CD14-positive monocyte (primary cell): ENCODE measurements around the gene MAP1LC3B2. TPM values are rescaled to one million over a fixed set of nuclear protein-coding genes. Genes with fewer than 3 reads are reported as not detected.
A peak's percentile ranks its signal among the peaks of the same experiment; 100 is the strongest.

Source experiments
- DNase-seq, 3 donors: peaks; one replicate each; pipeline ENCODE4 v3.0.0-alpha.2; 2011 to 2022
- H2AFZ ChIP-seq: 2 replicates; pipeline ENCODE4 v1.6.0; 2012; ENCODE audit warnings: mild to moderate bottlenecking, low read depth, low read length, inconsistent platforms; ENCODE audit not compliant: insufficient read depth, poor library complexity, severe bottlenecking
- H3K27ac ChIP-seq, 2 donors: 1 replicate in 1 of 2; 2 replicates in 1 of 2; pipeline ENCODE4 v1.5.1; 2012 to 2013; ENCODE audit warnings: low read length in 2 of 2, control low read depth in 1 of 2, inconsistent platforms in 1 of 2, low read depth in 1 of 2, mild to moderate bottlenecking in 1 of 2
- H3K27me3 ChIP-seq, 2 donors: one replicate each; pipeline versions ENCODE4 v1.6.0 to v1.6.1; 2011 to 2013; ENCODE audit warnings: low read length in 2 of 2; ENCODE audit not compliant: control insufficient read depth in 2 of 2, insufficient read depth in 2 of 2
- H3K36me3 ChIP-seq, 2 donors: replicated peaks in 1 of 2; 1 replicate in 1 of 2; 2 replicates in 1 of 2; pipeline versions ENCODE4 v1.5.1 to v1.6.1; 2012 to 2013; ENCODE audit warnings: low read length in 2 of 2, control low read depth in 1 of 2, inconsistent platforms in 1 of 2, mild to moderate bottlenecking in 1 of 2; ENCODE audit not compliant: insufficient read depth in 2 of 2, control insufficient read depth in 1 of 2
- H3K4me1 ChIP-seq, 2 donors: 1 replicate in 1 of 2; 2 replicates in 1 of 2; pipeline versions ENCODE4 v1.5.1 to v1.6.1; 2012 to 2013; ENCODE audit warnings: low read length in 2 of 2, control low read depth in 1 of 2, inconsistent platforms in 1 of 2, mild to moderate bottlenecking in 1 of 2, moderate library complexity in 1 of 2; ENCODE audit not compliant: insufficient read depth in 2 of 2, control insufficient read depth in 1 of 2
- H3K4me2 ChIP-seq: replicated peaks from 2 replicates; pipeline ENCODE3; 2012; ENCODE audit warnings: low read length, moderate library complexity, mild to moderate bottlenecking; ENCODE audit not compliant: poor library complexity, severe bottlenecking; ENCODE audit errors: extremely low read depth
- H3K4me3 ChIP-seq, 3 experiments: fragments of 200-600 bp in 1 of 3; sonication (generic) in 1 of 3; replicated peaks in 1 of 3; 1 replicate in 2 of 3; 2 replicates in 1 of 3; pipeline ENCODE4 v1.5.1; 2011 to 2013; ENCODE audit warnings: low read length in 3 of 3, mild to moderate bottlenecking in 3 of 3, control low read depth in 2 of 3, low read depth in 2 of 3, inconsistent platforms in 1 of 3, moderate library complexity in 1 of 3
- H3K79me2 ChIP-seq: 2 replicates; pipeline ENCODE4 v1.6.0; 2012; ENCODE audit warnings: mild to moderate bottlenecking, control low read depth, inconsistent platforms, low read length, moderate library complexity; ENCODE audit not compliant: insufficient read depth
- H3K9ac ChIP-seq: 2 replicates; pipeline ENCODE4 v1.6.0; 2017; ENCODE audit warnings: low read length, mild to moderate bottlenecking; ENCODE audit not compliant: insufficient read depth, poor library complexity, severe bottlenecking
- H3K9me3 ChIP-seq, 2 donors: replicated peaks in 1 of 2; 1 replicate in 1 of 2; 2 replicates in 1 of 2; pipeline versions ENCODE4 v1.5.1 to v1.6.1; 2012 to 2013; ENCODE audit warnings: low read length in 2 of 2, control low read depth in 1 of 2; ENCODE audit not compliant: control insufficient read depth in 1 of 2, insufficient read depth in 1 of 2
- H4K20me1 ChIP-seq: 2 replicates; pipeline ENCODE4 v1.6.0; 2012; ENCODE audit warnings: mild to moderate bottlenecking, low read length, control low read depth, moderate library complexity; ENCODE audit not compliant: insufficient read depth
- H3K27ac Mint-ChIP-seq, 7 donors: one replicate each; pipeline ENCODE4 v1.8.0; 2020; ENCODE audit warnings: mild to moderate bottlenecking in 7 of 7, mixed read lengths in 7 of 7, moderate library complexity in 6 of 7, inconsistent platforms in 2 of 7
- H3K27me3 Mint-ChIP-seq, 3 donors: one replicate each; pipeline ENCODE4 v1.8.0; 2021 to 2022; ENCODE audit warnings: low read depth in 3 of 3, mild to moderate bottlenecking in 3 of 3, mixed read lengths in 3 of 3, moderate library complexity in 3 of 3, inconsistent platforms in 1 of 3
- H3K36me3 Mint-ChIP-seq, 2 donors: one replicate each; pipeline ENCODE4 v1.8.0; 2020; ENCODE audit warnings: mixed read lengths in 2 of 2, inconsistent platforms in 1 of 2, mild to moderate bottlenecking in 1 of 2
- H3K4me1 Mint-ChIP-seq: one replicate; pipeline ENCODE4 v1.8.0; 2020; ENCODE audit warnings: mild to moderate bottlenecking, mixed read lengths
- H3K4me3 Mint-ChIP-seq, 2 donors: one replicate each; pipeline ENCODE4 v1.8.0; 2020; ENCODE audit warnings: mild to moderate bottlenecking in 2 of 2, mixed read lengths in 2 of 2, moderate library complexity in 1 of 2
- H3K9me3 Mint-ChIP-seq, 7 donors: one replicate each; pipeline ENCODE4 v1.8.0; 2020 to 2022; ENCODE audit warnings: mixed read lengths in 7 of 7, mild to moderate bottlenecking in 6 of 7, moderate library complexity in 6 of 7, inconsistent platforms in 2 of 7
- WGBS: methylation state at CpG from one replicate; pipeline ENCODE4 v1.1.5; 2013; ENCODE audit warnings: missing lambda C conversion rate; ENCODE audit not compliant: insufficient coverage; 5-methylcytosine and 5-hydroxymethylcytosine counted together
- intact Hi-C, 2 donors: fragments of 100-400 bp; cut with micrococcal nuclease; formaldehyde crosslinking; loops; one replicate each; pipeline versions ENCODE4 v1.15.0 to v1.15.1; 2023
- polyA plus RNA-seq, 3 donors: library from polyadenylated mRNA; depleted of rRNA in 1 of 3; unstranded in 2 of 3; stranded (reverse) in 1 of 3; fragments of 300-500 nt in 2 of 3; fragments of >200 nt in 1 of 3; fragmentation: Illumina TruSeq in 2 of 3; gene quantifications; 1 replicate in 2 of 3; 2 replicates in 1 of 3; pipeline ENCODE4 v1.2.3, GENCODE V29; 2012 to 2021
- TF ChIP-seq, protein P1 (sequence below): fragments of 200-600 bp; IDR thresholded peaks from one replicate; pipeline ENCODE4 v1.8.0; 2022; ENCODE audit warnings: antibody characterized with exemption, mild to moderate bottlenecking

Gene MAP1LC3B2
- polyA plus RNA-seq, 3 donors: 2.6 to 12.9 (median 6.4) TPM

DNA sequence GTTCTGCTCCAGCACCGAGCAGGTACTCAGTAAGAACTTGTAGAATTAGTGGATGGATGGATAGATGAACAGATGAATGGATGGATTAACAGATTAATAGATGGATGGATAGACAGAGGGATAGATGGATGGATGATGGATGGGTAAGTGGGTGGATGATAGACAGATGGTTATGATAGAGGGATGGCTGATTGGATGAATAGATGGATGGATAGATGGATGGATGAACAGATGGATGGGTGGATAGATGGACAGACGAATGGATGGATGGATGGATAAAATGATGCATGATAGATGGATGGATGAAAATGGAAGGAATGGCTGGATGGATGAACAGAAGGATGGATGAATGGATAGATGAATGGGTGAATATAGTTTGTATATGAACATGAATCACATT, 8.0 kb upstream of the MAP1LC3B2 start:
- WGBS: 100% methylated on average over 2 of the region's 2 CpGs
- no peak overlapping the region for H3K4me3 Mint-ChIP-seq
- Histone ChIP-seq H3K79me2 (no peaks in the 10 kb centered on the region), H3K4me3 (no peak overlapping the region), H2AFZ (no peak overlapping the region), H3K4me2 (no peak overlapping the region), H3K9ac (peak overlapping the region; percentile 59), H3K36me3 (no peaks in the 10 kb centered on the region), H4K20me1 (no peaks in the 10 kb centered on the region), H3K4me1 (peaks cover 51 to 52% of the 10 kb centered on the region in 2 donors), H3K27ac (peak overlapping the region; percentile 97), H3K27me3 (no peaks in the 10 kb centered on the region), H3K9me3 (no peaks in the 10 kb centered on the region)
- H3K27me3 Mint-ChIP-seq: peaks cover 0 to 2% (median 0%) of the 10 kb centered on the region in 3 donors
- H3K9me3 Mint-ChIP-seq: no peaks in the 10 kb centered on the region
- TF ChIP-seq, protein P1, sequence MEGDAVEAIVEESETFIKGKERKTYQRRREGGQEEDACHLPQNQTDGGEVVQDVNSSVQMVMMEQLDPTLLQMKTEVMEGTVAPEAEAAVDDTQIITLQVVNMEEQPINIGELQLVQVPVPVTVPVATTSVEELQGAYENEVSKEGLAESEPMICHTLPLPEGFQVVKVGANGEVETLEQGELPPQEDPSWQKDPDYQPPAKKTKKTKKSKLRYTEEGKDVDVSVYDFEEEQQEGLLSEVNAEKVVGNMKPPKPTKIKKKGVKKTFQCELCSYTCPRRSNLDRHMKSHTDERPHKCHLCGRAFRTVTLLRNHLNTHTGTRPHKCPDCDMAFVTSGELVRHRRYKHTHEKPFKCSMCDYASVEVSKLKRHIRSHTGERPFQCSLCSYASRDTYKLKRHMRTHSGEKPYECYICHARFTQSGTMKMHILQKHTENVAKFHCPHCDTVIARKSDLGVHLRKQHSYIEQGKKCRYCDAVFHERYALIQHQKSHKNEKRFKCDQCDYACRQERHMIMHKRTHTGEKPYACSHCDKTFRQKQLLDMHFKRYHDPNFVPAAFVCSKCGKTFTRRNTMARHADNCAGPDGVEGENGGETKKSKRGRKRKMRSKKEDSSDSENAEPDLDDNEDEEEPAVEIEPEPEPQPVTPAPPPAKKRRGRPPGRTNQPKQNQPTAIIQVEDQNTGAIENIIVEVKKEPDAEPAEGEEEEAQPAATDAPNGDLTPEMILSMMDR: no peak
- peaks cover 25% of the 10 kb centered on the region for H3K4me1 Mint-ChIP-seq
- intact Hi-C loops: loop anchor here in 1 of 2 donors (10.0 kb wide), 2 partner anchors 146 to 276 kb away; partner anchors contain the start of gene MED13L
- no peak for DNase-seq
- no peak overlapping the region for H3K27ac Mint-ChIP-seq
- H3K36me3 Mint-ChIP-seq: peaks cover 0 to 1% of the 10 kb centered on the region in 2 donors

DNA sequence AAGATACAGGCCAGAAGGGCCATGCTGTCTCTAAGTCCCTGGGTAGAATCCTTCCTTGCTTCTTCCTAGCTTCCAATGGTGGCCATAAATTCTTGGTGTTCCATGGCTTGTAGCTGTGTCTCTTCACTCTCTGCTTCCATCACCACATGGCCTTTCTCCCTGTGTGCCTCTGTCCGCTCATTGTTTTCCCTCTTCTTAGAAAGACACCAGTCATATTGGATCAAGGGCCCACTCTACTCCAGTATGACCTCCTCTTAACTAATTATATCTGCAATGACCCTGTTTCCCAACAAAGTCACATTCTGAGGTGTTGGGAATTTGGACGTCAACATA, 7.6 kb upstream of the MAP1LC3B2 start:
- H3K4me3 Mint-ChIP-seq: no peak overlapping the region
- peaks cover 51 to 53% of the 10 kb centered on the region in 2 donors for H3K4me1 ChIP-seq
- peaks cover 25% of the 10 kb centered on the region for H3K4me1 Mint-ChIP-seq
- intact Hi-C loops: loop anchor here in 1 of 2 donors (10.0 kb wide), 2 partner anchors 147 to 277 kb away; partner anchors contain the start of gene MED13L
- H2AFZ ChIP-seq: no peak overlapping the region
- H3K27me3 ChIP-seq: no peaks in the 10 kb centered on the region
- peaks cover 0 to 1% of the 10 kb centered on the region in 2 donors for H3K36me3 Mint-ChIP-seq
- no peaks in the 10 kb centered on the region for H4K20me1 ChIP-seq
- peaks cover 0 to 2% (median 0%) of the 10 kb centered on the region in 3 donors for H3K27me3 Mint-ChIP-seq
- peak overlapping the region; percentile 97 for H3K27ac ChIP-seq
- peaks cover 0 to 2% (median 0%) of the 10 kb centered on the region in 7 donors for H3K9me3 Mint-ChIP-seq
- no peaks in the 10 kb centered on the region for H3K9me3 ChIP-seq
- TF ChIP-seq, protein P1: no peak
- DNase-seq: no peak
- H3K79me2 ChIP-seq: peaks cover under 1% of the 10 kb centered on the region
- H3K4me2 ChIP-seq: no peak overlapping the region
- no peaks in the 10 kb centered on the region for H3K36me3 ChIP-seq
- H3K4me3 ChIP-seq: no peak overlapping the region
- no CpG with 5 or more reads among the region's 2 CpGs for WGBS
- peak overlapping the region; percentile 59 for H3K9ac ChIP-seq
- H3K27ac Mint-ChIP-seq: no peak overlapping the region
